ENCODE data around the gene CDC42EP1.
"Not testable (repeated sequence)": the region's sequence is repeated elsewhere in the genome, so short reads cannot be mapped to it uniquely, and the experiment has no call there.

The CDC42EP1 gene

DNA sequence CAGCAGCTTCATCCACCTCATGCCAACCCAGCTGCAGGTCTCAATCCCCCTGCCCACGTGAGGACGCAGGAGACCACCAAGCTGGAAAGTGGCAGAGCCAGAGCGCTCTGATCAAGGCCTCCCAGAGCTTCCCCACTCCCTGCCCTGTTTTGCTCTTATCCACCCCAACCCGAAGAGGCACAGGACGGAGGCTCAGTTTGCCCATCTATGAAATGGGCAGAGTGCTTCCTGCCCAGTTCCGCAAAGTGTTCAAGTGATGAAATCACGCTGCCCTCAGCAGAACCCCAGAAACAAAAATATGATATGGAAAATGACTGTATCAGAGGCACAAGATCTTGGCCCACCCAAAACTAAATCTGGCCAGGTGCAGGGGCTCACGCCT lies 11.7 kb downstream of the CDC42EP1 start:
- no peak for DNase-seq (ENCODE audit: low spot score)
- Histone ChIP-seq H3K27ac (no peak overlapping the region), H3K4me3 (no peak overlapping the region)
- TF ChIP-seq CTCF (IDR thresholded peaks at IDR 0.05), result no peak

GRCh38 chr22:37575490-37576003 lies 15.3 kb downstream of the CDC42EP1 start:
- no peak overlapping the region for H3K4me3 ChIP-seq
- DNase-seq (ENCODE audit: low spot score), result no peak
- no peak overlapping the region for H3K27ac ChIP-seq
- TF ChIP-seq CTCF (IDR thresholded peaks at IDR 0.05), result no peak

GRCh38 chr22:37578002-37578401 lies 17.7 kb downstream of the CDC42EP1 start:
- DNase-seq (ENCODE audit: low spot score), result no peak
- Histone ChIP-seq H3K4me3 (no peak overlapping the region), H3K27ac (no peak overlapping the region)
- TF ChIP-seq CTCF (IDR thresholded peaks at IDR 0.05), result no peak

DNA sequence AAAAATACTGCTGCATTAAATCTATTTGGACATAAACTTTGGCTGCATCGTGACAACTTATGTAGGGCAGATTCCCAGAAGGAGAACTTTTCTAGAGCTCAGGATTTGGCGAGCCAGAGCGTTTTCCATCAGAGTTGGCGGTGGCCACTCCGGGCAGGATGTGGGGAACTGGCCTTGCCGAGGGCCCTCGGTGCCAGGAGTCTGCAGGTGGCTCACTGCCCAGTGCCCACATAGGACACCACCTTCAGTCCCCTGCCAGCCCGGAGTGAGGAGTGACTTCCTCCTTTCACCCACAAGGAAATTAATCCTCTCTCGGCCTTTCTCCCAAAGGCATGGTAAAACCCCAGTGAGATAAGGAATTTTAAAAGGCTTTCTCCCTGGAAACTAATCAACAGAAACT lies 21.2 kb downstream of the CDC42EP1 start:
- no peak overlapping the region for H3K4me3 ChIP-seq
- H3K27ac ChIP-seq, result peak overlapping the region in 1 of 2 donors; percentile 5
- TF ChIP-seq CTCF (IDR thresholded peaks at IDR 0.05), result no peak
- DNase-seq (ENCODE audit: low spot score), result no peak

DNA sequence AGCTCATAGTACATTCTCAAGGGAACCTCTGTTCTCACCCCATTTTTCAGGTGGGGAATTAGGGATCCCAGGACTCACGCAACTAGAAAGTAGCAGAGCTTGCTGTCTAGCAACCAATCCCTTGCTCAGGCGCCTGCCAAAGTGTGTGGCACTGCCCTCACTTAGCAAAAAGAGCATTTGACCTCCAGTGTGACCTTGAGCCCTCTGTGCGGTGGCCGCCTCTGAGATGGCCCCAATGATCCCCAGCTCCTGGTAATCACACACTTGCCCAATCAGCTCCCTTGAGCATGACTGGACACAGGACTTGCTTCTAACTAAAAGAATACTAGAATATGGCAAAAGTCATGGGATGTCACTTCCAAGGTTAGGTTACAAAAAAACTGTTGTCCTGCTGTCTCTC lies 22.2 kb downstream of the CDC42EP1 start:
- TF ChIP-seq CTCF (IDR thresholded peaks at IDR 0.05), result no peak
- H3K4me3 ChIP-seq, result no peak overlapping the region
- H3K27ac ChIP-seq, result no peak overlapping the region
- no peak for DNase-seq (ENCODE audit: low spot score)

- no peak for DNase-seq (ENCODE audit: low spot score)
- no peak for TF ChIP-seq CTCF (IDR thresholded peaks at IDR 0.05)
- no peak overlapping the region for H3K27ac ChIP-seq
- H3K4me3 ChIP-seq, result no peak overlapping the region
These were observed 28.4 kb downstream of the CDC42EP1 start for GRCh38 chr22:37588546-37589215.

GRCh38 chr22:37589636-37590035 lies 29.4 kb downstream of the CDC42EP1 start:
- H3K27ac ChIP-seq, result no peak overlapping the region
- DNase-seq (ENCODE audit: low spot score), result no peak
- no peak for TF ChIP-seq CTCF (IDR thresholded peaks at IDR 0.05)
- no peak overlapping the region for H3K4me3 ChIP-seq

DNA sequence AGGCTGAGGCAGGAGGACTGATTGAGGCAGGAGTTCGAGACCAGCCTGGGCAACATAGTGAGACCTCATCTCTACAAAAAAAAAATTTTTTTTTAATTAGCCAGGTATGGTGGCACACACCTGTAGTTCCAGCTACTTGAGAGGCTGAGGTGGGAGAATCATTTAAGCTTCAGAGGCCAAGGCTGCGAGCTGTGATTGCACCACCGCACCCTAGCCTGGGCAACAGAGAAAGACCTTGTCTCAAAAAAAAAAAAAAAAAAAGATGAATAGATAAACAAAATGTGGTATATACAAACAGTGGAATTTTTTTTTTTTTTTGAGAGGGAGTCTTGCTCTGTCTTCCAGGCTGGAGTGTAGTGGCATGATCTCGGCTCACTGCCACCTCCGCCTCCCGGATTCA lies 30.8 kb downstream of the CDC42EP1 start:
- H3K4me3 ChIP-seq; DNase-seq (ENCODE audit: low spot score); H3K27ac ChIP-seq: not testable (repeated sequence)

All from coronary artery (tissue), 2 donors.